ENCODE measurements around the gene FBXL13.
"Not testable (repeated sequence)": the region's sequence is repeated elsewhere in the genome, so short reads cannot be mapped to it uniquely, and the experiment has no call there.

FBXL13 gene

DNA sequence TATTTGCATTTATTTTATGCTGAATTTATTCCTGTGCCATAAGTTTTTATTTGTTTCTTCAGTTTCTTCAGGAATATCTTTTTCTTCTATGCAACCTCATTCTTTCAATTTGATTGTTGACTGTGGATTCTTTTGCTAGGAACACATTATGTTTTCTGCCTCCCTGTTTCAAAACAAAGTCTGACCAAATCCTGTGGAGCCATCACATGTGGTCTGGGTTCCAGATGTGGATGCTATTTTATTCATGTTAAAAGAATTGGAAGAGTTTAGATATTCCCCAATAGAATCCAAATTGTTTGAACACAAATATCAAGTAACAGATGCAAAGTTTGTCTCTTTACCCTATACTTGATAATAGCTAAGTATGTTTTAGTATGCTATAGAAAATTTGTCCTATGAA lies 218.6 kb downstream of the FBXL13 start:
- Histone ChIP-seq H3K9me3 (ENCODE audit: control insufficient read depth, low read length) (no peaks in the 10 kb centered on the region), H3K27me3 (replicated peaks; ENCODE audit: control insufficient read depth, insufficient read depth, low read length, poor library complexity, severe bottlenecking) (no peaks in the 10 kb centered on the region), H3K36me3 (ENCODE audit: control insufficient read depth, insufficient read depth, low read length) (no peaks in the 10 kb centered on the region), H3K4me1 (ENCODE audit: control insufficient read depth, insufficient read depth, low read length, poor library complexity, severe bottlenecking) (no peaks in the 10 kb centered on the region), H3K27ac (ENCODE audit: insufficient read depth, low read length, poor library complexity, severe bottlenecking) (no peak overlapping the region), H3K4me3 (ENCODE audit: insufficient read depth, low read depth, low read length, poor library complexity, severe bottlenecking) (no peak overlapping the region)
- no peak for DNase-seq

- Histone ChIP-seq H3K4me3 (ENCODE audit: insufficient read depth, low read depth, low read length, poor library complexity, severe bottlenecking) (no peak overlapping the region), H3K36me3 (ENCODE audit: control insufficient read depth, insufficient read depth, low read length) (no peaks in the 10 kb centered on the region), H3K27me3 (replicated peaks; ENCODE audit: control insufficient read depth, insufficient read depth, low read length, poor library complexity, severe bottlenecking) (no peaks in the 10 kb centered on the region), H3K9me3 (ENCODE audit: control insufficient read depth, low read length) (no peaks in the 10 kb centered on the region), H3K4me1 (ENCODE audit: control insufficient read depth, insufficient read depth, low read length, poor library complexity, severe bottlenecking) (no peaks in the 10 kb centered on the region), H3K27ac (ENCODE audit: insufficient read depth, low read length, poor library complexity, severe bottlenecking) (no peak overlapping the region)
- DNase-seq, result no peak
These were observed 225.1 kb downstream of the FBXL13 start for GRCh38 chr7:102849538-102849937.

DNA sequence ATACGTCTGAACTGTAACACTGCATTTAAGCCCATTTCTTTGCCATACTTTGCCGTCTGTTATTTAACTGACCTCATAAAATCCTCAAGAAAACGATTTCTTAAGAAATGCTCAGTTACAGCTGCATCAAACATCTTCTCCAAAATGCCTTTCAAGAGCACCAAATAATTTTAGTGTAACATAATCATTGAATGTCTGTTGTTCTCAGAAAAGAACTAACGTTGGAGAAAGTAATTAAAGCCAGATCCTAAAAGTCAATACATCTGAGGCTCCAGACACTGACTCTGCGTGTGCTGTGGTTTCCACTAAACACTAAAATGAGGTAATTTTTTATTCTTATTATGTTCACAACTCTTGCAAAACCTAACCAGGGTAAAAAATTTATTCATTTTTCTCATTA lies 225.5 kb downstream of the FBXL13 start:
- DNase-seq, result no peak
- Histone ChIP-seq H3K27me3 (replicated peaks; ENCODE audit: control insufficient read depth, insufficient read depth, low read length, poor library complexity, severe bottlenecking) (no peaks in the 10 kb centered on the region), H3K9me3 (ENCODE audit: control insufficient read depth, low read length) (no peaks in the 10 kb centered on the region), H3K4me3 (ENCODE audit: insufficient read depth, low read depth, low read length, poor library complexity, severe bottlenecking) (no peak overlapping the region), H3K36me3 (ENCODE audit: control insufficient read depth, insufficient read depth, low read length) (no peaks in the 10 kb centered on the region), H3K4me1 (ENCODE audit: control insufficient read depth, insufficient read depth, low read length, poor library complexity, severe bottlenecking) (no peaks in the 10 kb centered on the region), H3K27ac (ENCODE audit: insufficient read depth, low read length, poor library complexity, severe bottlenecking) (no peak overlapping the region)

DNA sequence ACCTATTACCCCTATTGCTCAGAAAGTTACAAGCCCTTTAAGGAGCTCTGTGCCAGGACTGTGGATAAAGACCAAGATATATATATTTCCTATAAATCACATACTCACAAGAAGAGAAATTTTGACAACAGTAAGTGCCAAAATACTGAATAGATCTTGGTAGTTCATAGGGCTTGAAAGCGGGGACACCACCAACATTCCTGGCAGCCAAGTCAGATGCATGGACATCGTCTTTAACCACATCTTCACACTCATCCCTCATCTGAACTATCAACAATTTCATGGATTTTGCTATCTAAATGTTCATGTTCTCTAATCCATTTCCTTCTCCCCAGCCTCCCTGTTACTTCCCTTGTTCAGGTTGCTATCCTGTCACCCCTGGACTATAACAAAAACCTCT lies 229.2 kb downstream of the FBXL13 start:
- Histone ChIP-seq H3K36me3 (ENCODE audit: control insufficient read depth, insufficient read depth, low read length) (no peaks in the 10 kb centered on the region), H3K4me3 (ENCODE audit: insufficient read depth, low read depth, low read length, poor library complexity, severe bottlenecking) (no peak overlapping the region), H3K4me1 (ENCODE audit: control insufficient read depth, insufficient read depth, low read length, poor library complexity, severe bottlenecking) (no peaks in the 10 kb centered on the region), H3K27me3 (replicated peaks; ENCODE audit: control insufficient read depth, insufficient read depth, low read length, poor library complexity, severe bottlenecking) (no peaks in the 10 kb centered on the region), H3K27ac (ENCODE audit: insufficient read depth, low read length, poor library complexity, severe bottlenecking) (no peak overlapping the region), H3K9me3 (ENCODE audit: control insufficient read depth, low read length) (no peaks in the 10 kb centered on the region)
- DNase-seq, result no peak

- Histone ChIP-seq H3K4me1 (ENCODE audit: control insufficient read depth, insufficient read depth, low read length, poor library complexity, severe bottlenecking) (no peaks in the 10 kb centered on the region), H3K27ac (ENCODE audit: insufficient read depth, low read length, poor library complexity, severe bottlenecking) (no peak overlapping the region), H3K27me3 (replicated peaks; ENCODE audit: control insufficient read depth, insufficient read depth, low read length, poor library complexity, severe bottlenecking) (no peaks in the 10 kb centered on the region), H3K4me3 (ENCODE audit: insufficient read depth, low read depth, low read length, poor library complexity, severe bottlenecking) (no peak overlapping the region), H3K36me3 (ENCODE audit: control insufficient read depth, insufficient read depth, low read length) (no peaks in the 10 kb centered on the region), H3K9me3 (ENCODE audit: control insufficient read depth, low read length) (no peaks in the 10 kb centered on the region)
- DNase-seq, result no peak
These were observed 230.7 kb downstream of the FBXL13 start for GRCh38 chr7:102843850-102844249.

DNA sequence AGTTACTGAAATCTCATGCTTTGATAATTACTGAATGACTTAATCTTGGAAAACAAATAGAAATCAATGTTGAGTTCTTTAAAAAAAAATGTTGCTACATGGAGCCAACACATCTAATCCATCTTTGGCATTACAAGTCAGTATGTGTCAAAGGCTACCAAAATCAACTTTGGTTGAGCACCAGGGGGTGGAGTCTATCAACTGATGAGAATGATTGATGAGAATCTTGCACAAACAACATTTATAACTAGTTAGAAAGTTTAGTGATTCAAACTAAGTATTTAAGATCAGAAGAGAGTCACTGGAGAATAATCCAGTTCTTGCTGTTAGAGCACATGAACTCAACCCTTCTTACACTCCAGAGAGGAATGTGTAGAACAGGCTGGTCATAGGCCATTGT lies 232.3 kb downstream of the FBXL13 start:
- H3K27ac ChIP-seq (ENCODE audit: insufficient read depth, low read length, poor library complexity, severe bottlenecking), result no peak overlapping the region
- no peaks in the 10 kb centered on the region for H3K4me1 ChIP-seq (ENCODE audit: control insufficient read depth, insufficient read depth, low read length, poor library complexity, severe bottlenecking)
- no peaks in the 10 kb centered on the region for H3K9me3 ChIP-seq (ENCODE audit: control insufficient read depth, low read length)
- no peaks in the 10 kb centered on the region for H3K36me3 ChIP-seq (ENCODE audit: control insufficient read depth, insufficient read depth, low read length)
- no peak for DNase-seq
- H3K27me3 ChIP-seq (replicated peaks; ENCODE audit: control insufficient read depth, insufficient read depth, low read length, poor library complexity, severe bottlenecking), result no peaks in the 10 kb centered on the region
- no peak overlapping the region for H3K4me3 ChIP-seq (ENCODE audit: insufficient read depth, low read depth, low read length, poor library complexity, severe bottlenecking)

- Histone ChIP-seq H3K36me3 (ENCODE audit: control insufficient read depth, insufficient read depth, low read length) (no peaks in the 10 kb centered on the region), H3K4me1 (ENCODE audit: control insufficient read depth, insufficient read depth, low read length, poor library complexity, severe bottlenecking) (no peaks in the 10 kb centered on the region), H3K4me3 (ENCODE audit: insufficient read depth, low read depth, low read length, poor library complexity, severe bottlenecking) (no peak overlapping the region), H3K27me3 (replicated peaks; ENCODE audit: control insufficient read depth, insufficient read depth, low read length, poor library complexity, severe bottlenecking) (no peaks in the 10 kb centered on the region), H3K9me3 (ENCODE audit: control insufficient read depth, low read length) (no peaks in the 10 kb centered on the region), H3K27ac (ENCODE audit: insufficient read depth, low read length, poor library complexity, severe bottlenecking) (no peak overlapping the region)
- DNase-seq, result no peak
These were observed 233.3 kb downstream of the FBXL13 start for GRCh38 chr7:102841290-102841689.

DNA sequence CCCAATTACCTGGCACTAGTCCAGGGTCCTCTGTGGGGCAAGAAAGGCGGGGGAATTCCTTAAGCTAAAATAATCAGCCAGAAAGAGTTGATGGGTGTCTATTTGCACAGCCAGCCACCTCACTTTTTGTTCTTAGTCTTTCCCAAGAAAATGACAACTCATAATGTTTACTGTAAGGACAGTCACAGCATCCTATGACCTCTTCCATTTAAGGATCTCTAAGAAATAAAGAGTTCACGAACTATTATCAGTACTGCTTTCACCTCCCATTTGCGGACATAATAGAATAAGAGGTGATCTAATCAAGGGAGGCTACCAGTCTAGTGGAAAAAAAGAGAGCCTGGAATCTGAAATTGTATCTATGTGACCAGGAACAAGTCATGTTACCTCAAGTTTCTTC lies 234.2 kb downstream of the FBXL13 start:
- Histone ChIP-seq H3K27ac (ENCODE audit: insufficient read depth, low read length, poor library complexity, severe bottlenecking) (no peak overlapping the region), H3K36me3 (ENCODE audit: control insufficient read depth, insufficient read depth, low read length) (no peaks in the 10 kb centered on the region), H3K4me1 (ENCODE audit: control insufficient read depth, insufficient read depth, low read length, poor library complexity, severe bottlenecking) (no peaks in the 10 kb centered on the region), H3K27me3 (replicated peaks; ENCODE audit: control insufficient read depth, insufficient read depth, low read length, poor library complexity, severe bottlenecking) (no peaks in the 10 kb centered on the region), H3K9me3 (ENCODE audit: control insufficient read depth, low read length) (no peaks in the 10 kb centered on the region), H3K4me3 (ENCODE audit: insufficient read depth, low read depth, low read length, poor library complexity, severe bottlenecking) (no peak overlapping the region)
- DNase-seq, result no peak

- not testable (repeated sequence) for H3K4me3 ChIP-seq (ENCODE audit: insufficient read depth, low read depth, low read length, poor library complexity, severe bottlenecking); H3K27ac ChIP-seq (ENCODE audit: insufficient read depth, low read length, poor library complexity, severe bottlenecking); H3K36me3 ChIP-seq (ENCODE audit: control insufficient read depth, insufficient read depth, low read length); H3K27me3 ChIP-seq (replicated peaks; ENCODE audit: control insufficient read depth, insufficient read depth, low read length, poor library complexity, severe bottlenecking); H3K9me3 ChIP-seq (ENCODE audit: control insufficient read depth, low read length); H3K4me1 ChIP-seq (ENCODE audit: control insufficient read depth, insufficient read depth, low read length, poor library complexity, severe bottlenecking); DNase-seq
These were observed 236.0 kb downstream of the FBXL13 start for GRCh38 chr7:102838572-102839101.

GRCh38 chr7:102837802-102838201 lies 236.8 kb downstream of the FBXL13 start:
- Histone ChIP-seq H3K27ac (ENCODE audit: insufficient read depth, low read length, poor library complexity, severe bottlenecking) (no peak overlapping the region), H3K27me3 (replicated peaks; ENCODE audit: control insufficient read depth, insufficient read depth, low read length, poor library complexity, severe bottlenecking) (no peaks in the 10 kb centered on the region), H3K4me1 (ENCODE audit: control insufficient read depth, insufficient read depth, low read length, poor library complexity, severe bottlenecking) (no peaks in the 10 kb centered on the region), H3K9me3 (ENCODE audit: control insufficient read depth, low read length) (no peaks in the 10 kb centered on the region), H3K4me3 (ENCODE audit: insufficient read depth, low read depth, low read length, poor library complexity, severe bottlenecking) (no peak overlapping the region), H3K36me3 (ENCODE audit: control insufficient read depth, insufficient read depth, low read length) (no peaks in the 10 kb centered on the region)
- DNase-seq, result no peak

- H3K9me3 ChIP-seq (ENCODE audit: control insufficient read depth, low read length), result no peaks in the 10 kb centered on the region
- no peak overlapping the region for H3K27ac ChIP-seq (ENCODE audit: insufficient read depth, low read length, poor library complexity, severe bottlenecking)
- no peaks in the 10 kb centered on the region for H3K4me1 ChIP-seq (ENCODE audit: control insufficient read depth, insufficient read depth, low read length, poor library complexity, severe bottlenecking)
- H3K27me3 ChIP-seq (replicated peaks; ENCODE audit: control insufficient read depth, insufficient read depth, low read length, poor library complexity, severe bottlenecking), result no peaks in the 10 kb centered on the region
- no peak overlapping the region for H3K4me3 ChIP-seq (ENCODE audit: insufficient read depth, low read depth, low read length, poor library complexity, severe bottlenecking)
- no peak for DNase-seq
- no peaks in the 10 kb centered on the region for H3K36me3 ChIP-seq (ENCODE audit: control insufficient read depth, insufficient read depth, low read length)
These were observed 237.6 kb downstream of the FBXL13 start for GRCh38 chr7:102836977-102837376.

All from effector memory CD4-positive, alpha-beta T cell (primary cell).